K562 (cell line): ENCODE data around the gene SLC44A1. TPM values are rescaled to one million over a fixed set of nuclear protein-coding genes. Genes with fewer than 3 reads are reported as not detected.
A peak's percentile ranks its signal among the peaks of the same experiment; 100 is the strongest.

Experiments used
- ATAC-seq: fragments of 200-7000 bp; cut with Tn5 transposase; 3 replicates; pipeline ENCODE4 v1.9.1; 2020; ENCODE audit warnings: moderate library complexity
- BruUV-seq: library from RNA; stranded (reverse); fragments of 400-500 nt; replicated peaks from 2 replicates; lab custom pipeline; 2021; lab: Mats Ljungman, UMichigan
- CTCF ChIA-PET: fragments of 300-600 bp; formaldehyde crosslinking; extraction: SDS; loops from one replicate; lab custom pipeline; 2021; ENCODE audit warnings: low intra/inter-chr PET ratio; lab: Yijun Ruan, JAX
- POLR2A ChIA-PET: fragments of 300-600, 350-650 bp; sonication (Branson Sonifier 250); formaldehyde crosslinking; extraction: SDS; loops from one replicate; lab custom pipeline; 2021; ENCODE audit warnings: antibody characterized with exemption, inconsistent platforms; lab: Yijun Ruan, JAX
- DNase-seq, 4 experiments: peaks; one replicate each; pipeline versions ENCODE4 v3.0.0 to v3.0.0-alpha.2; 2011 to 2018; ENCODE audit warnings: low spot score in 3 of 4, mixed read lengths in 3 of 4; ENCODE audit errors: extremely low read depth in 1 of 4
- FAIRE-seq: peaks from 2 replicates; lab custom pipeline; 2011; peaks lifted over from hg19 to GRCh38; lab: Jason Lieb, UNC
- H2AFZ ChIP-seq: 2 replicates; pipeline ENCODE4 v1.6.0; 2011; ENCODE audit warnings: low read depth, low read length, control low read depth, inconsistent platforms
- H3K27ac ChIP-seq: fragments of 200-600 bp; 3 replicates; pipeline ENCODE4 v1.8.0; 2011; ENCODE audit warnings: low read depth, mild to moderate bottlenecking, control low read depth, inconsistent platforms, low read length, moderate library complexity, mixed read lengths; ENCODE audit errors: extremely low read depth
- H3K27me3 ChIP-seq, 2 experiments: fragments of 300-600 bp in 1 of 2; 2 replicates in 1 of 2; 3 replicates in 1 of 2; pipeline versions ENCODE4 v1.6.0 to v1.8.0; 2011; ENCODE audit warnings: inconsistent platforms in 2 of 2, low read length in 2 of 2, mild to moderate bottlenecking in 1 of 2, mixed read lengths in 1 of 2, moderate library complexity in 1 of 2; ENCODE audit not compliant: control insufficient read depth in 2 of 2, insufficient read depth in 2 of 2
- H3K36me3 ChIP-seq: fragments of 300-600 bp; 3 replicates; pipeline ENCODE4 v1.8.0; 2011; ENCODE audit warnings: mild to moderate bottlenecking, low read length, inconsistent platforms; ENCODE audit not compliant: control insufficient read depth, insufficient read depth
- H3K4me1 ChIP-seq, 2 experiments: fragments of 200-600 bp in 1 of 2; replicated peaks in 1 of 2; 2 replicates in 1 of 2; 3 replicates in 1 of 2; pipeline versions ENCODE4 v1.5.1 to v1.8.0; 2011; ENCODE audit warnings: inconsistent platforms in 2 of 2, low read length in 2 of 2, mild to moderate bottlenecking in 1 of 2, mixed read lengths in 1 of 2, moderate library complexity in 1 of 2; ENCODE audit not compliant: control insufficient read depth in 2 of 2, insufficient read depth in 2 of 2
- H3K4me2 ChIP-seq: 2 replicates; pipeline ENCODE4 v1.6.1; 2011; ENCODE audit warnings: low read length, control low read depth, inconsistent platforms, mixed read lengths; ENCODE audit not compliant: insufficient read depth
- H3K4me3 ChIP-seq: fragments of 200-600 bp; sonication (generic), shearing (Covaris generic); 2 replicates; pipeline ENCODE4 v1.5.1; 2016; ENCODE audit warnings: control low read depth, inconsistent platforms
- H3K79me2 ChIP-seq: fragments of 200-600 bp; 3 replicates; pipeline ENCODE4 v1.8.0; 2011; ENCODE audit warnings: low read length, inconsistent platforms; ENCODE audit not compliant: control insufficient read depth, insufficient read depth
- H3K9ac ChIP-seq, 2 experiments: 2 replicates each; pipeline versions ENCODE4 v1.6.0 to v1.6.1; 2011; ENCODE audit warnings: low read depth in 2 of 2, low read length in 2 of 2, control low read depth in 1 of 2, inconsistent platforms in 1 of 2, mild to moderate bottlenecking in 1 of 2, mixed read lengths in 1 of 2; ENCODE audit not compliant: insufficient read depth in 1 of 2
- H3K9me1 ChIP-seq: one replicate; pipeline ENCODE4 v1.6.0; 2011; ENCODE audit warnings: inconsistent platforms, mild to moderate bottlenecking, low read length, moderate library complexity; ENCODE audit not compliant: control insufficient read depth, insufficient read depth
- H3K9me3 ChIP-seq: replicated peaks from 2 replicates; pipeline ENCODE4 v1.5.1; 2011; ENCODE audit warnings: low read depth, low read length, inconsistent platforms; ENCODE audit not compliant: control insufficient read depth, insufficient read depth
- H4K20me1 ChIP-seq: replicated peaks from 2 replicates; pipeline ENCODE4 v1.6.1; 2011; ENCODE audit warnings: low read length, inconsistent platforms, mixed read lengths; ENCODE audit not compliant: control insufficient read depth, insufficient read depth
- BCOR ChIP-seq: fragments of 450-650 bp; IDR thresholded peaks from 2 replicates; pipeline ENCODE4 v1.6.1; 2016
- CEBPG ChIP-seq, 3 experiments: fragments of 200-800 bp in 1 of 3; sonication (Bioruptor generic) in 1 of 3; sonication (generic) in 1 of 3; formaldehyde crosslinking in 1 of 3; IDR thresholded peaks in 2 of 3; conservative IDR thresholded peaks in 1 of 3; 2 replicates each; pipeline versions ENCODE4 v1.6.1 to v1.8.0; 2016 to 2022; ENCODE audit warnings: missing compliant biosample characterization in 2 of 3, missing genetic modification characterization in 2 of 3, mild to moderate bottlenecking in 1 of 3, missing genetic modification reagents in 1 of 3
- WGBS: fragments of 100-300 bp; shearing (Covaris generic); methylation state at CpG from one replicate; pipeline ENCODE4 v1.1.6; 2016; ENCODE audit warnings: low coverage, mixed read lengths; ENCODE audit not compliant: insufficient coverage; ENCODE audit errors: missing lambda C conversion rate; 5-methylcytosine and 5-hydroxymethylcytosine counted together
- in situ Hi-C: fragments of 300-500 bp; cut with MboI; formaldehyde crosslinking; loops from 4 replicates; pipeline ENCODE4 v1.15.0; 2018; ENCODE audit warnings: inconsistent platforms, mixed read lengths
- intact Hi-C: fragments of 100-400 bp; cut with micrococcal nuclease; formaldehyde crosslinking; loops from 2 replicates; pipeline ENCODE4 v1.14.2; 2022
- polyA plus RNA-seq, 8 experiments: library from polyadenylated mRNA; depleted of rRNA in 4 of 8; stranded (reverse) in 5 of 8; unstranded in 3 of 8; fragments of >200 nt; fragmentation: Nextera tagmentation in 2 of 8; fragmentation: Illumina TruSeq in 1 of 8; extraction: Ambion mirVana in 2 of 8; extraction: Trizol in 1 of 8; gene quantifications; 2 replicates each; pipeline versions ENCODE4 v1.2.1 to v1.2.3, GENCODE V29; 2011 to 2014; ENCODE audit warnings: inconsistent platforms in 1 of 8, missing spikeins in 1 of 8
- total RNA-seq, 7 experiments: library from RNA; depleted of rRNA in 6 of 7; stranded (reverse); fragments of >200 nt in 6 of 7; fragmentation: Illumina TruSeq in 2 of 7; extraction: Trizol in 2 of 7; gene quantifications; 2 replicates each; pipeline versions ENCODE4 v1.2.1 to v1.2.3, GENCODE V29; 2011 to 2021; ENCODE audit warnings: low replicate concordance in 1 of 7
- TF ChIP-seq, protein P1 (sequence below): fragments of 450-650 bp; formaldehyde crosslinking; IDR thresholded peaks from 2 replicates; pipeline ENCODE4 v1.4.0; 2022; ENCODE audit warnings: mild to moderate bottlenecking, moderate library complexity
- TF ChIP-seq, protein P2 (sequence below), 2 experiments: fragments of 450-650 bp in 1 of 2; sonication (generic) in 1 of 2; formaldehyde crosslinking in 1 of 2; IDR thresholded peaks in 1 of 2; conservative IDR thresholded peaks in 1 of 2; 2 replicates each; pipeline versions ENCODE4 v1.6.1 to v1.8.1; 2016 to 2023; ENCODE audit warnings: mild to moderate bottlenecking in 2 of 2, moderate library complexity in 2 of 2, inconsistent platforms in 1 of 2, missing genetic modification reagents in 1 of 2
- TF ChIP-seq, protein P3 (sequence below): fragments of 450-650 bp; IDR thresholded peaks from 2 replicates; pipeline ENCODE4 v1.6.1; 2017; ENCODE audit warnings: antibody characterized with exemption
- TF ChIP-seq, protein P4 (sequence below): fragments of 250-450 bp; sonication (Bioruptor Pico); IDR thresholded peaks from 2 replicates; pipeline ENCODE4 v1.9.0; 2021; ENCODE audit warnings: mild to moderate bottlenecking, inconsistent platforms

Gene SLC44A1
- total and polyA plus RNA-seq, 9 of the 15 experiments (the other 6 are each of a cell fraction or from before 2014, with no cell fraction given) = 0.11 to 0.59 (median 0.30) TPM

DNA sequence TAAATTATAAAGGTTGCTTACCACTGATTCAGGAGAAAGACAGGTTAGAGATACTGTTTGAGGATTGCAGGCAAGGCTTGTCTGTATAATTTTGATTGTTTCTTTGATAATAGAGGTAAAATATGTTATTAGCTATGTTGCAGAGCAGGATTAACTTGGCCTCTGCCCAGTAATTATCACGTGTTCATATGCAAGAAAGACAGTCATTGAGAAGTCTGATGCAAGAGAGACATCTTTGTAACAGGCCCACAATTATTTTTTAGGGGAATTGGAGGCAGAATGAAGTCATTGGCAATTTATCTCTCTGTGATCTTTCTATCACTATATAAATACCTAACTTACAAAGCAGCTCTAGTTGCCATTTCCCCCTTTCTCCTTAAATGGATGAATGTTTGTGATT is 46.0 kb downstream of the SLC44A1 start:
- no peak overlapping the region for H3K27ac ChIP-seq
- no peak for FAIRE-seq
- ATAC-seq = no peak
- H2AFZ ChIP-seq = no peak overlapping the region
- POLR2A ChIA-PET = interaction anchor here (1.2 kb wide), 1 partner anchor 12 kb away, joined by 3 read pairs; no protein-coding TSS in a partner anchor
- H3K36me3 ChIP-seq = no peaks in the 10 kb centered on the region
- TF ChIP-seq BCOR (no peak), CEBPG (CRISPR knock-in tag; IDR thresholded peaks at IDR 0.05) (no peak), CEBPG (tag; conservative IDR thresholded peaks at IDR 0.05 in 1 of 2, IDR thresholded peaks at IDR 0.05 in 1 of 2) (peak; percentile 61 to 82)
- TF ChIP-seq, protein P1, sequence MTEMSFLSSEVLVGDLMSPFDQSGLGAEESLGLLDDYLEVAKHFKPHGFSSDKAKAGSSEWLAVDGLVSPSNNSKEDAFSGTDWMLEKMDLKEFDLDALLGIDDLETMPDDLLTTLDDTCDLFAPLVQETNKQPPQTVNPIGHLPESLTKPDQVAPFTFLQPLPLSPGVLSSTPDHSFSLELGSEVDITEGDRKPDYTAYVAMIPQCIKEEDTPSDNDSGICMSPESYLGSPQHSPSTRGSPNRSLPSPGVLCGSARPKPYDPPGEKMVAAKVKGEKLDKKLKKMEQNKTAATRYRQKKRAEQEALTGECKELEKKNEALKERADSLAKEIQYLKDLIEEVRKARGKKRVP (CRISPR knock-in tag) = peak; percentile 41; the same call in 1 of the 2 replicates
- TF ChIP-seq, protein P2, sequence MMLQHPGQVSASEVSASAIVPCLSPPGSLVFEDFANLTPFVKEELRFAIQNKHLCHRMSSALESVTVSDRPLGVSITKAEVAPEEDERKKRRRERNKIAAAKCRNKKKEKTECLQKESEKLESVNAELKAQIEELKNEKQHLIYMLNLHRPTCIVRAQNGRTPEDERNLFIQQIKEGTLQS (IDR thresholded peaks at IDR 0.05) = peak; percentile 22; the same call in 1 of the 2 replicates
- TF ChIP-seq, protein P2 (CRISPR knock-in tag; conservative IDR thresholded peaks at IDR 0.05) = no peak
- TF ChIP-seq, protein P3, sequence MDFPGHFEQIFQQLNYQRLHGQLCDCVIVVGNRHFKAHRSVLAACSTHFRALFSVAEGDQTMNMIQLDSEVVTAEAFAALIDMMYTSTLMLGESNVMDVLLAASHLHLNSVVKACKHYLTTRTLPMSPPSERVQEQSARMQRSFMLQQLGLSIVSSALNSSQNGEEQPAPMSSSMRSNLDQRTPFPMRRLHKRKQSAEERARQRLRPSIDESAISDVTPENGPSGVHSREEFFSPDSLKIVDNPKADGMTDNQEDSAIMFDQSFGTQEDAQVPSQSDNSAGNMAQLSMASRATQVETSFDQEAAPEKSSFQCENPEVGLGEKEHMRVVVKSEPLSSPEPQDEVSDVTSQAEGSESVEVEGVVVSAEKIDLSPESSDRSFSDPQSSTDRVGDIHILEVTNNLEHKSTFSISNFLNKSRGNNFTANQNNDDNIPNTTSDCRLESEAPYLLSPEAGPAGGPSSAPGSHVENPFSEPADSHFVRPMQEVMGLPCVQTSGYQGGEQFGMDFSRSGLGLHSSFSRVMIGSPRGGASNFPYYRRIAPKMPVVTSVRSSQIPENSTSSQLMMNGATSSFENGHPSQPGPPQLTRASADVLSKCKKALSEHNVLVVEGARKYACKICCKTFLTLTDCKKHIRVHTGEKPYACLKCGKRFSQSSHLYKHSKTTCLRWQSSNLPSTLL = no peak
- TF ChIP-seq, protein P4, sequence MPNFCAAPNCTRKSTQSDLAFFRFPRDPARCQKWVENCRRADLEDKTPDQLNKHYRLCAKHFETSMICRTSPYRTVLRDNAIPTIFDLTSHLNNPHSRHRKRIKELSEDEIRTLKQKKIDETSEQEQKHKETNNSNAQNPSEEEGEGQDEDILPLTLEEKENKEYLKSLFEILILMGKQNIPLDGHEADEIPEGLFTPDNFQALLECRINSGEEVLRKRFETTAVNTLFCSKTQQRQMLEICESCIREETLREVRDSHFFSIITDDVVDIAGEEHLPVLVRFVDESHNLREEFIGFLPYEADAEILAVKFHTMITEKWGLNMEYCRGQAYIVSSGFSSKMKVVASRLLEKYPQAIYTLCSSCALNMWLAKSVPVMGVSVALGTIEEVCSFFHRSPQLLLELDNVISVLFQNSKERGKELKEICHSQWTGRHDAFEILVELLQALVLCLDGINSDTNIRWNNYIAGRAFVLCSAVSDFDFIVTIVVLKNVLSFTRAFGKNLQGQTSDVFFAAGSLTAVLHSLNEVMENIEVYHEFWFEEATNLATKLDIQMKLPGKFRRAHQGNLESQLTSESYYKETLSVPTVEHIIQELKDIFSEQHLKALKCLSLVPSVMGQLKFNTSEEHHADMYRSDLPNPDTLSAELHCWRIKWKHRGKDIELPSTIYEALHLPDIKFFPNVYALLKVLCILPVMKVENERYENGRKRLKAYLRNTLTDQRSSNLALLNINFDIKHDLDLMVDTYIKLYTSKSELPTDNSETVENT = no peak
- no peak overlapping the region for H3K4me3 ChIP-seq
- no peaks in the 10 kb centered on the region for H3K4me1 ChIP-seq
- no peaks in the 10 kb centered on the region for H3K79me2 ChIP-seq
- no peaks in the 10 kb centered on the region for H3K9me1 ChIP-seq
- peaks cover 0 to 4% of the 10 kb centered on the region in 2 experiments; a peak in 1 of 5 replicates for H3K27me3 ChIP-seq
- WGBS = 5% methylated on average over 1 of the region's 1 CpG
- H3K4me2 ChIP-seq = no peak overlapping the region
- no peak for DNase-seq
- intact Hi-C loops = no loop called here
- no peaks in the 10 kb centered on the region for H4K20me1 ChIP-seq
- no TSS peak for BruUV-seq
- in situ Hi-C loops = no loop called here
- no peaks in the 10 kb centered on the region for H3K9me3 ChIP-seq
- CTCF ChIA-PET = no interaction called here
- no peak overlapping the region for H3K9ac ChIP-seq
